GM19023 (cell line): ENCODE data around the gene AHCY.

Experiments
- ATAC-seq: cut with Tn5 transposase; IDR thresholded peaks from one replicate; pipeline ENCODE4 v1.9.1; 2021; ENCODE audit warnings: mild to moderate bottlenecking, moderate library complexity; ENCODE audit not compliant: unreplicated experiment

The AHCY gene

GRCh38 chr20:34324541-34324940 lies 21.4 kb upstream of the AHCY start:
- ATAC-seq, result no peak

GRCh38 chr20:34322267-34323105 lies 19.3 kb upstream of the AHCY start:
- no peak for ATAC-seq

GRCh38 chr20:34320861-34321260 lies 17.7 kb upstream of the AHCY start:
- ATAC-seq, result no peak

GRCh38 chr20:34318609-34319443 lies 15.7 kb upstream of the AHCY start:
- no peak for ATAC-seq

- ATAC-seq, result no peak
Measured at GRCh38 chr20:34316196-34316814, 13.2 kb upstream of the AHCY start.

- ATAC-seq, result no peak
Measured at GRCh38 chr20:34315236-34315635, 12.1 kb upstream of the AHCY start.

GRCh38 chr20:34312544-34313217 lies 9.5 kb upstream of the AHCY start:
- peak; percentile 84 for ATAC-seq

- ATAC-seq, result no peak
Measured at GRCh38 chr20:34312024-34312460, 8.9 kb upstream of the AHCY start.

GRCh38 chr20:34311118-34312023 lies 8.2 kb upstream of the AHCY start:
- ATAC-seq, result no peak

GRCh38 chr20:34310481-34311117 lies 7.4 kb upstream of the AHCY start:
- no peak for ATAC-seq

GRCh38 chr20:34309691-34310090 lies 6.5 kb upstream of the AHCY start:
- ATAC-seq, result no peak

GRCh38 chr20:34305333-34306230 lies 2.4 kb upstream of the AHCY start:
- ATAC-seq, result no peak

- ATAC-seq, result no peak
Measured at GRCh38 chr20:34302312-34302722, 838 bp downstream of the AHCY start.

GRCh38 chr20:34301587-34302311 lies 1.4 kb downstream of the AHCY start:
- ATAC-seq, result no peak

- ATAC-seq, result no peak
Measured at GRCh38 chr20:34300809-34301586, 2.2 kb downstream of the AHCY start.

- no peak for ATAC-seq
Measured at GRCh38 chr20:34300256-34300806, 2.8 kb downstream of the AHCY start.
